H9 (cell line): Measurements from ENCODE around the gene FTO. TPM values are rescaled to one million over a fixed set of nuclear protein-coding genes. Genes with fewer than 3 reads are reported as not detected.

ENCODE experiments used
- DNase-seq: peaks from one replicate; pipeline ENCODE4 v3.0.0-alpha.2; 2017
- H2AFZ ChIP-seq: one replicate; pipeline ENCODE4 v1.6.1; 2013; ENCODE audit warnings: mild to moderate bottlenecking, low read length, control low read depth, moderate library complexity
- H2AK5ac ChIP-seq: 2 replicates; pipeline ENCODE4 v1.6.1; 2013; ENCODE audit warnings: low read length, control low read depth, mixed read lengths; ENCODE audit not compliant: insufficient read length
- H2BK120ac ChIP-seq: one replicate; pipeline ENCODE4 v1.6.1; 2013; ENCODE audit warnings: low read depth, mild to moderate bottlenecking, low read length, control low read depth, inconsistent platforms; ENCODE audit not compliant: poor library complexity, severe bottlenecking
- H2BK12ac ChIP-seq: 2 replicates; pipeline ENCODE4 v1.6.1; 2013; ENCODE audit warnings: low read length, control low read depth, mixed read lengths, low read depth; ENCODE audit not compliant: insufficient read length
- H2BK15ac ChIP-seq: 2 replicates; pipeline ENCODE4 v1.6.1; 2013; ENCODE audit warnings: low read depth, low read length, control low read depth
- H2BK20ac ChIP-seq: one replicate; pipeline ENCODE4 v1.6.1; 2013; ENCODE audit warnings: low read depth, mild to moderate bottlenecking, low read length, control low read depth, inconsistent platforms; ENCODE audit not compliant: poor library complexity, severe bottlenecking
- H2BK5ac ChIP-seq: 2 replicates; pipeline ENCODE4 v1.6.1; 2013; ENCODE audit warnings: low read length, control low read depth, mixed read lengths; ENCODE audit not compliant: insufficient read length
- H3K14ac ChIP-seq: 2 replicates; pipeline ENCODE4 v1.6.1; 2013; ENCODE audit warnings: low read length, control low read depth; ENCODE audit not compliant: insufficient read depth
- H3K18ac ChIP-seq: 2 replicates; pipeline ENCODE4 v1.6.1; 2013; ENCODE audit warnings: low read depth, mild to moderate bottlenecking, mixed read lengths, low read length, control low read depth; ENCODE audit not compliant: insufficient read length
- H3K23ac ChIP-seq: 2 replicates; pipeline ENCODE4 v1.6.1; 2013; ENCODE audit warnings: low read length, control low read depth, mixed read lengths, low read depth; ENCODE audit not compliant: insufficient read length
- H3K23me2 ChIP-seq: 2 replicates; pipeline ENCODE4 v1.6.1; 2013; ENCODE audit warnings: low read depth, mild to moderate bottlenecking, mixed read lengths, low read length, control low read depth; ENCODE audit not compliant: insufficient read length, poor library complexity, severe bottlenecking
- H3K27ac ChIP-seq: 2 replicates; pipeline ENCODE4 v1.5.1; 2013; ENCODE audit warnings: low read length, control low read depth, mixed read lengths, low read depth; ENCODE audit not compliant: insufficient read length
- H3K27me3 ChIP-seq: 2 replicates; pipeline ENCODE4 v1.6.1; 2013; ENCODE audit warnings: low read length, control low read depth, inconsistent platforms; ENCODE audit not compliant: insufficient read depth
- H3K4ac ChIP-seq: 2 replicates; pipeline ENCODE4 v1.6.1; 2013; ENCODE audit warnings: low read depth, mild to moderate bottlenecking, control low read depth, inconsistent platforms, low read length, moderate library complexity
- H3K4me1 ChIP-seq: 2 replicates; pipeline ENCODE4 v1.6.1; 2013; ENCODE audit warnings: low read length, control low read depth, inconsistent platforms; ENCODE audit not compliant: insufficient read depth
- H3K4me2 ChIP-seq: 2 replicates; pipeline ENCODE4 v1.6.1; 2013; ENCODE audit warnings: low read length, control low read depth, mixed read lengths; ENCODE audit not compliant: insufficient read length, insufficient read depth
- H3K56ac ChIP-seq: 2 replicates; pipeline ENCODE4 v1.6.1; 2013; ENCODE audit warnings: low read depth, mild to moderate bottlenecking, mixed read lengths, low read length, control low read depth; ENCODE audit not compliant: insufficient read length
- H3K79me1 ChIP-seq: 2 replicates; pipeline ENCODE4 v1.6.1; 2013; ENCODE audit warnings: low read depth, mild to moderate bottlenecking, moderate library complexity, low read length, control low read depth, inconsistent platforms; ENCODE audit not compliant: insufficient read depth, poor library complexity, severe bottlenecking
- H3K79me2 ChIP-seq: 2 replicates; pipeline ENCODE4 v1.6.1; 2013; ENCODE audit warnings: low read length, control low read depth, inconsistent platforms; ENCODE audit not compliant: insufficient read depth
- H3K9ac ChIP-seq: 2 replicates; pipeline ENCODE4 v1.6.1; 2013; ENCODE audit warnings: low read length, control low read depth, mixed read lengths; ENCODE audit not compliant: insufficient read length; ENCODE audit errors: extremely low read depth
- H3K9me3 ChIP-seq: one replicate; pipeline ENCODE4 v1.6.1; 2013; ENCODE audit warnings: low read depth, low read length, inconsistent platforms; ENCODE audit not compliant: control insufficient read depth
- H3T11ph ChIP-seq: one replicate; pipeline ENCODE4 v1.6.1; 2013; ENCODE audit warnings: mild to moderate bottlenecking, low read length, control low read depth, inconsistent platforms
- H4K20me1 ChIP-seq: one replicate; pipeline ENCODE4 v1.6.1; 2013; ENCODE audit not compliant: control insufficient read depth, insufficient read length, insufficient read depth
- H4K5ac ChIP-seq: 2 replicates; pipeline ENCODE4 v1.6.1; 2013; ENCODE audit warnings: low read depth, mild to moderate bottlenecking, mixed read lengths, low read length, control low read depth; ENCODE audit not compliant: insufficient read length
- H4K8ac ChIP-seq: replicated peaks from 2 replicates; pipeline ENCODE4 v1.6.1; 2013; ENCODE audit warnings: low read length, control low read depth, mixed read lengths, low read depth; ENCODE audit not compliant: insufficient read length
- H4K91ac ChIP-seq: 2 replicates; pipeline ENCODE4 v1.6.1; 2013; ENCODE audit warnings: low read depth, mild to moderate bottlenecking, moderate library complexity, mixed read lengths, low read length, control low read depth; ENCODE audit not compliant: insufficient read length
- H3K27ac Mint-ChIP-seq, 3 experiments: 2 replicates in 2 of 3; 3 replicates in 1 of 3; pipeline ENCODE4 v1.8.0; 2020 to 2021; ENCODE audit warnings: mixed read lengths in 3 of 3, mild to moderate bottlenecking in 1 of 3, moderate library complexity in 1 of 3
- H3K27me3 Mint-ChIP-seq: 2 replicates; pipeline ENCODE4 v1.8.0; 2021; ENCODE audit warnings: low read depth, mild to moderate bottlenecking, moderate library complexity, mixed read lengths
- H3K36me3 Mint-ChIP-seq, 3 experiments: 2 replicates in 2 of 3; 3 replicates in 1 of 3; pipeline ENCODE4 v1.8.0; 2020 to 2021; ENCODE audit warnings: low read depth in 3 of 3, mixed read lengths in 3 of 3; ENCODE audit not compliant: insufficient read depth in 1 of 3
- H3K4me1 Mint-ChIP-seq, 2 experiments: 2 replicates each; pipeline ENCODE4 v1.8.0; 2020; ENCODE audit warnings: mixed read lengths in 2 of 2
- H3K4me3 Mint-ChIP-seq, 2 experiments: 2 replicates in 1 of 2; 3 replicates in 1 of 2; pipeline ENCODE4 v1.8.0; 2020 to 2021; ENCODE audit warnings: mild to moderate bottlenecking in 2 of 2, mixed read lengths in 2 of 2, moderate library complexity in 1 of 2
- H3K9me3 Mint-ChIP-seq, 2 experiments: 2 replicates in 1 of 2; 3 replicates in 1 of 2; pipeline ENCODE4 v1.8.0; 2020; ENCODE audit warnings: mild to moderate bottlenecking in 2 of 2, mixed read lengths in 2 of 2, moderate library complexity in 1 of 2
- WGBS: extraction: QIAGEN DNeasy Blood & Tissue Kit; methylation state at CpG from one replicate; pipeline ENCODE4 v1.1.7; 2013; ENCODE audit warnings: missing lambda C conversion rate, low lambda C conversion rate, mixed read lengths; ENCODE audit not compliant: insufficient read length; ENCODE audit errors: extremely low coverage; 5-methylcytosine and 5-hydroxymethylcytosine counted together
- total RNA-seq: library from RNA; stranded (reverse); gene quantifications from 2 replicates; pipeline ENCODE4 v1.2.1, GENCODE V29; 2021
- TF ChIP-seq, protein P1 (sequence below): fragments of 200-600 bp; sonication (generic); conservative IDR thresholded peaks from 3 replicates; pipeline ENCODE4 v1.8.0; 2021; ENCODE audit warnings: antibody characterized with exemption, mild to moderate bottlenecking

FTO gene
- total RNA-seq, 1 experiment from 2014 or later = 67.9 TPM

DNA sequence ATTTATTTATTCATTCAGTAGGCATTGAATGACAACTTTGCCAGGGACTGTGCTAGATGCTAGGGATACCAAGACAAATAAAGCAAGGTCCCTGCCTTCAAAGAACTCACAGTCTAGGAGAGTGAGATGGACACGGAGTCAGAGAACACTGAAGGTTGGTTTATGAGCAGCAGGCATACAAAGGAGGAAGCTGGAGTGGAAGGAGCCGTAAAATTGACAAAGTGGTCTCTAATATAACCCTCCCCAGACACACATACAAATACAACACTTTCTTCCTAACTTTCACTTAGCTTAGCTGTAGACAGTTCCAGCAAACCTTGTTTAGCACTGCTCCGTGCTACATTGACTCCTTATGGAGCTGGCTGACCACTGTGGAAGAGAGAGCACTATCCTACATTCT, 353.0 kb downstream of the FTO start:
- no peak overlapping the region for H3K4me2 ChIP-seq
- H3K4ac ChIP-seq = no peak overlapping the region
- no peak overlapping the region for H3K27ac ChIP-seq
- H3K4me1 ChIP-seq = peaks cover 11% of the 10 kb centered on the region; the same call in 1 of the 2 replicates
- no peak overlapping the region for H2BK15ac ChIP-seq
- no peak overlapping the region for H2BK20ac ChIP-seq
- no CpG with 5 or more reads among the region's 3 CpGs for WGBS
- H3K56ac ChIP-seq = no peak overlapping the region
- no peak overlapping the region for H3K18ac ChIP-seq
- H3K27me3 ChIP-seq = no peaks in the 10 kb centered on the region
- Mint-ChIP-seq H3K27ac (no peak overlapping the region), H3K4me1 (peaks cover 11 to 13% of the 10 kb centered on the region in 2 experiments), H3K27me3 (no peaks in the 10 kb centered on the region), H3K36me3 (no peaks in the 10 kb centered on the region), H3K9me3 (no peaks in the 10 kb centered on the region), H3K4me3 (no peak overlapping the region)
- no peak overlapping the region for H2BK120ac ChIP-seq
- no peaks in the 10 kb centered on the region for H3K79me2 ChIP-seq
- H3K23me2 ChIP-seq = no peaks in the 10 kb centered on the region
- no peaks in the 10 kb centered on the region for H3K9me3 ChIP-seq
- H2BK12ac ChIP-seq = no peak overlapping the region
- H2AK5ac ChIP-seq = no peak overlapping the region
- H2AFZ ChIP-seq = no peak overlapping the region
- H3K9ac ChIP-seq = no peak overlapping the region
- no peak for DNase-seq
- H3K23ac ChIP-seq = no peak overlapping the region
- H3K79me1 ChIP-seq = no peaks in the 10 kb centered on the region
- H4K8ac ChIP-seq = no peak overlapping the region
- TF ChIP-seq, protein P1, sequence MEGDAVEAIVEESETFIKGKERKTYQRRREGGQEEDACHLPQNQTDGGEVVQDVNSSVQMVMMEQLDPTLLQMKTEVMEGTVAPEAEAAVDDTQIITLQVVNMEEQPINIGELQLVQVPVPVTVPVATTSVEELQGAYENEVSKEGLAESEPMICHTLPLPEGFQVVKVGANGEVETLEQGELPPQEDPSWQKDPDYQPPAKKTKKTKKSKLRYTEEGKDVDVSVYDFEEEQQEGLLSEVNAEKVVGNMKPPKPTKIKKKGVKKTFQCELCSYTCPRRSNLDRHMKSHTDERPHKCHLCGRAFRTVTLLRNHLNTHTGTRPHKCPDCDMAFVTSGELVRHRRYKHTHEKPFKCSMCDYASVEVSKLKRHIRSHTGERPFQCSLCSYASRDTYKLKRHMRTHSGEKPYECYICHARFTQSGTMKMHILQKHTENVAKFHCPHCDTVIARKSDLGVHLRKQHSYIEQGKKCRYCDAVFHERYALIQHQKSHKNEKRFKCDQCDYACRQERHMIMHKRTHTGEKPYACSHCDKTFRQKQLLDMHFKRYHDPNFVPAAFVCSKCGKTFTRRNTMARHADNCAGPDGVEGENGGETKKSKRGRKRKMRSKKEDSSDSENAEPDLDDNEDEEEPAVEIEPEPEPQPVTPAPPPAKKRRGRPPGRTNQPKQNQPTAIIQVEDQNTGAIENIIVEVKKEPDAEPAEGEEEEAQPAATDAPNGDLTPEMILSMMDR = no peak
- H4K5ac ChIP-seq = no peak overlapping the region
- H4K91ac ChIP-seq = no peak overlapping the region
- no peak overlapping the region for H3T11ph ChIP-seq
- H3K14ac ChIP-seq = no peak overlapping the region
- H4K20me1 ChIP-seq = no peaks in the 10 kb centered on the region
- no peak overlapping the region for H2BK5ac ChIP-seq
